GM12874 (cell line): ENCODE results near the gene TSNAX.

ENCODE experiments used
- TF ChIP-seq, protein P1 (sequence below): IDR thresholded peaks from 2 replicates; pipeline ENCODE4 v1.5.1; 2011; ENCODE audit warnings: low read depth, mild to moderate bottlenecking, control low read depth, low read length, moderate library complexity; ENCODE audit not compliant: insufficient read depth

Gene TSNAX

DNA sequence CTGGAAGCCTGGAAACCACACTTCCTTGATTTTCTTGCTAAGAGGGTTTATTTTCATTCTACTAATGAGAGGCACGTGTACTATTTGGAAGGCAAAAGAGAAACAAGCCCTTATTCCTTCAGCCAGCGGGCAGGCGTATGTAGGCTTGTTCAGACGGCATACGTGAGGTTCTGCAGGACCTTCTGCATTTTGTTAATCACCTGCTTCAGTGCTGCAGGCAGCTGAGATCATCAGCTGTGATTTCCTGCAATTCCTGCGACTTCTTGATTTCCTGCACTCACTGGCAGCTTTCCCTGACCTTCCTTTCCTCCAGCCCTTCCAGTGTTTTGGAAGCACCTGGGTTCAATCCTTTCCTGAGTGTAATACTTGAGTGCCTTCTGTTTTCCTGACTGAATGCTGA lies 43.4 kb downstream of the TSNAX start:
- TF ChIP-seq, protein P1, sequence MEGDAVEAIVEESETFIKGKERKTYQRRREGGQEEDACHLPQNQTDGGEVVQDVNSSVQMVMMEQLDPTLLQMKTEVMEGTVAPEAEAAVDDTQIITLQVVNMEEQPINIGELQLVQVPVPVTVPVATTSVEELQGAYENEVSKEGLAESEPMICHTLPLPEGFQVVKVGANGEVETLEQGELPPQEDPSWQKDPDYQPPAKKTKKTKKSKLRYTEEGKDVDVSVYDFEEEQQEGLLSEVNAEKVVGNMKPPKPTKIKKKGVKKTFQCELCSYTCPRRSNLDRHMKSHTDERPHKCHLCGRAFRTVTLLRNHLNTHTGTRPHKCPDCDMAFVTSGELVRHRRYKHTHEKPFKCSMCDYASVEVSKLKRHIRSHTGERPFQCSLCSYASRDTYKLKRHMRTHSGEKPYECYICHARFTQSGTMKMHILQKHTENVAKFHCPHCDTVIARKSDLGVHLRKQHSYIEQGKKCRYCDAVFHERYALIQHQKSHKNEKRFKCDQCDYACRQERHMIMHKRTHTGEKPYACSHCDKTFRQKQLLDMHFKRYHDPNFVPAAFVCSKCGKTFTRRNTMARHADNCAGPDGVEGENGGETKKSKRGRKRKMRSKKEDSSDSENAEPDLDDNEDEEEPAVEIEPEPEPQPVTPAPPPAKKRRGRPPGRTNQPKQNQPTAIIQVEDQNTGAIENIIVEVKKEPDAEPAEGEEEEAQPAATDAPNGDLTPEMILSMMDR, result no peak

DNA sequence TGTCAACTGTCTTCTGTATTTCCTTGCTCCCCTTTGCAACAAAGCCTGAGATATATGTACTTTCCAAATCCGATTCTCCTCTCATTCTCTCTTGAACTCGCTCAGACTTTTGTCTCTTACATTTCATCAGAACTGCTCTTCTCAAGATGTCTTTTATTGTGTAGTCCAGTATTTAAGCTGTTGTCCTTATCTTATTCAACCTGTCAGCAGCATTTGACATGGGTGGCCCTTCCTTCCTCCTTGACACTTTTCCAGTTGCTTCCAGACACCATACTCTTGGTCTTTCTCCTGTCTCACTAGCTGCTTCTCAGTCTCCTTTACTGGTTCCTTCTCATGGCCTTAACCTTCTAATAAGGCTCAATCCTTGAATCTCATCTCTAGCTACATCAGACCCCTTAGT lies 47.0 kb downstream of the TSNAX start:
- TF ChIP-seq, protein P1, result no peak

DNA sequence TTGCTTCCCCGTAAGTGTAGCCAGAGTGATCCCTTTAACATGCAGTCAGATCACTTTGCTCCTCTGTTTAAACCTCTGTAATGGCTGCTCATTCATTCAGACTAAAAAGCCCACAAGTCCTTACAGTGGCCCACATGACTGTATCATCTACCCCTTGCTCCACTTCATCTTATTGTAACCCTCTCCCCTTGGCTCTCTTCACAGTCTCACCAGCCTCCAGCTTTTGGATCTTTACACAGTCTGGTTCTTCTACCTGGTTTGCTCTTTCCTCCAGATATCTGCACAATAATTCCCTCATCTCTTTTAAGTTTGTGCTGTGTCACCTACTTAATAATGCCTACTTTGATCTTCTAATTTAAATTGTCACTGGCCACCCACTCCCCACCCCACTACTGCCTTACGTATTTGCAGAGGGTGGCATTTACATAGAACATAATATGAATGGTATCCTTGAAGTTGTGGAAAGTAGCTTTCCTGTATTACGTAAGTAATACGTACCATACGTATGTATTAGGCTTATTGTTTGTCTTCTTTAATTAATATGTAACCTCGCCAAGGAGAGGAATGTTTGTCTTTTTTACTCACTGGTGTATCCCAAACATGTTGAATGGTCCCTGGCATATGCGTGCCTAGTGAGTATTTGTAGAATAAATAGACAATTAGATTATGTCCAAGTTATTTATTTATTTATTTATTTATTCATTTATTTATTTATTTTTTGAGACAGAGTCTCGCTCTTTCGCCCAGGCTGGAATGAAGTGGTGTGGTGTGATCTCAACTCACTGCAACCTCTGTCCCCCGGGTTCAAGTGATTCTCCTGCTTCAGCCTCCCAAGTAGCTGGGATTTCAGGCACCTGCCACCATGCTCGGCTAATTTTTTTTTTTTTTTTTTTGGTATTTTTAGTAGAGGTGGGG lies 48.6 kb downstream of the TSNAX start:
- TF ChIP-seq, protein P1, result no peak

DNA sequence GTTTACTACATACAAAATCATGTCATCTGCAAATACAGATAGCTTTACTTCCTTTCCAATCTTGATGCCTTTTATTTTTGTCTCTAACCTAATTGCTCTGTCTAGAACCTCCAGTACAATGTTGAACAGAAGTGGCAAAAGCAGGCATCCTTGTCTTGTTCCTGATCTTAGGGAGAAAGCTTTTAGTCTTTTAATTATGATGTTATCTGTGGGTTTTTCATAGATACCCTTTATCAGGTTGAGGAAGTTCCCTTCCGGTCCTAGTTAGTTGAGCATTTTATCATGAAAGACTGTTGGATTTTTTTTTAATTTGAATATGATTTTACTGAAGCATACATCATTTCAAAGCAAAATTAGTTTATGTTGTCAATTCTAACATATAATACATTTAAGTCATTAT lies 52.4 kb downstream of the TSNAX start:
- TF ChIP-seq, protein P1, result no peak

DNA sequence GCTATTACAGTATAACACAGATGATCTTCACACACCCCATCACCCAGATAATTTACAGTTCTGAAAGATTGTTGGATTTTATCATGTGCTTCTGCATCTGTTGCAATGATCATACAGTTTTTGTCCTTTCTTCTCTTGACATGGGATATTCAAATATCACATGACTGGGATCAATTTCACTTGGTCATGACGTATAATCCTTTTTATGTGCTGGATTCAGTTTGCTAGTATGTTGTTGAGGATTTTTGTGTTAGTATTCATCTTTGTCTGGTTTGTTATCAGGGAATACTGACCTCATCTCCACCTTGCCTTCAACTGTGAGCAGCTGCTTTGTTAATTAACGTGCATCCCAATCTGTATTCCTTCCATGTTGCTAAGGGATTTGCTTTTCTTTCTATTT lies 53.4 kb downstream of the TSNAX start:
- TF ChIP-seq, protein P1, result no peak

DNA sequence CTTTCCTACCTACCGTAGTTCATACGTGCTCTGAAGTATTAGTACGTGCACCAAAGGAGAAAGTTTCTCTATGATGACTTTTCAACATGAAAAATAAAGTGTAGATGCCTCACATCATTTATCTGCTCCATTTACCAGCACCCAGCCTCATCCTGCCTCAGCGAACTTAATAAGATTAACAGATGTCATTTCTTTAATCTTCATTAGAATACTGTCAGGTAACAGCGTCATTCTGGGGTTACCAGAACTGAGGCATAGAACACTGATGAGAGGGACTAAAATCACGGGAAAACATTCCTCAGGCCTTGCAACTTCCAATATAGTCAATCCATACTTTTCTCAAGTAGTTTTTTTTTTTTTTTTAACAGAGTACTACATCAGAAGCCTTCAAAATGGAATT lies 54.9 kb downstream of the TSNAX start:
- TF ChIP-seq, protein P1, result no peak

DNA sequence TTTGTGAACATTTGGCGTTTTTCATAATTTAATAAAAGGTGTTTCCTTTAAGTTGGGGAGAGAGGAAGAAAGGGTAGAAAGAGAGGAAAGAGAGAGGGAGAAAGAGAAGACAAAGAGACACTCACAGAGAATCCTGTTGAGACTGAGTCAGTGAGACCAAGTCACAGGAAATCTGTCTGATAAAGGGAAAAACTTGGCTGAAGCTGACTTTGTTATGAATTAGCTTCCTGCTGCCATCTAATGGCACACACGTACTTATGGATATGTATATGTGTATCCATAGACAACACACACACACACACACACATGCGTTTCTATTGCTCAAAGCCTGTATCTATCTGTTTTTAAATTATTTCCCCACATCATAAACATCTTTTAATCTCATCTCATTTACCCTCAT lies 55.6 kb downstream of the TSNAX start:
- TF ChIP-seq, protein P1, result no peak
